ENCODE measurements around the gene SMAD3. TPM values are rescaled to one million over a fixed set of nuclear protein-coding genes. Genes with fewer than 3 reads are reported as not detected.
"Not testable (repeated sequence)": the region's sequence is repeated elsewhere in the genome, so short reads cannot be mapped to it uniquely, and the experiment has no call there.

The SMAD3 gene
- total RNA-seq, 1 donor from 2014 or later: 28.1 TPM

DNA sequence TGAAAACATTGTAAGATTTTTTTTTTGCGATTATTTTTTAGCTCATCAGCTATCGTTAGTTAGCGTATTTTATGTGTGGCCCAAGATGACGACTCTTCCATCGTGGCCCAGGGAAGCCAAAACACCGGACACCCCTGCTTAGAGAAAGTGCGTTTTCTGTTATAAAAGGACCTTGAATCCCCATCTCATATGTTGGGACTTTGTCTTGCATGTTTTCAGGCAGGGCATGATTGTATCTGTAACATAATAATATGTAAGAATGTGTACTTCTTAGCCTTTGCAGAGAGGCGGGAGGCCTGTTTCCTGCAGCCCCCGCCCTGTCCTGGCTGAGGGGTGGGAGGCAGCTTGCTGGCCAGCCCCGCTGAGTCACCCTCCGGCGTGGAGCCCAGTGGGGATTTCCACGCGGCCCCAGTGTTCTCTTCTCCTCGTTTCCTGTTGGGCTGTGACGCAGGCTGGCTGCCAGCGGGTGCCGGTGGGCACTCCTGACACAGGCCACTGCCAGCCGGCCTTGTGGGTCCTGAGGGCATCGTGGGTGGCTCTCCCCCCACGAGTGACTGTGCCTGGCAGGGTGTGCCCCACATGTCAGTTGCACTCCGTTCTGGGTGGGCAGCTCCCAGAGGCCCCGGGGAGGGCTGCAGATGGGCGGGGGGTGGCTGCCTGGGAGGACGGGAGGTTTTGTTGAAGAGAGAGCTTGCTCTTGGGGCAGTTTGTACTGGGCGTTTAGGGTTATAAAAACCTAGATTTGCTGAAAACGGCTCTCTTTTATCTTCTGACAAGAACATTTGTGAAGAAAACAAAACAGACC lies 55.6 kb downstream of the SMAD3 start:
- no peaks in the 10 kb centered on the region for H3K27me3 Mint-ChIP-seq (ENCODE audit: low read depth)
- H3K4me1 Mint-ChIP-seq (ENCODE audit: low read depth): peaks cover 76% of the 10 kb centered on the region
- H3K27ac Mint-ChIP-seq: peak overlapping the region; percentile 94
- peaks cover 18% of the 10 kb centered on the region for H3K36me3 Mint-ChIP-seq (ENCODE audit: low read depth)
- H3K9me3 Mint-ChIP-seq: no peaks in the 10 kb centered on the region
- peak; percentile 77 for DNase-seq (ENCODE audit: low spot score)
- peak overlapping the region; percentile 53 for H3K4me3 Mint-ChIP-seq (ENCODE audit: low read depth)
- intact Hi-C loops (cut with micrococcal nuclease): loop anchor here (1.0 kb wide), 1 partner anchor 19 kb away; no protein-coding TSS in a partner anchor

DNA sequence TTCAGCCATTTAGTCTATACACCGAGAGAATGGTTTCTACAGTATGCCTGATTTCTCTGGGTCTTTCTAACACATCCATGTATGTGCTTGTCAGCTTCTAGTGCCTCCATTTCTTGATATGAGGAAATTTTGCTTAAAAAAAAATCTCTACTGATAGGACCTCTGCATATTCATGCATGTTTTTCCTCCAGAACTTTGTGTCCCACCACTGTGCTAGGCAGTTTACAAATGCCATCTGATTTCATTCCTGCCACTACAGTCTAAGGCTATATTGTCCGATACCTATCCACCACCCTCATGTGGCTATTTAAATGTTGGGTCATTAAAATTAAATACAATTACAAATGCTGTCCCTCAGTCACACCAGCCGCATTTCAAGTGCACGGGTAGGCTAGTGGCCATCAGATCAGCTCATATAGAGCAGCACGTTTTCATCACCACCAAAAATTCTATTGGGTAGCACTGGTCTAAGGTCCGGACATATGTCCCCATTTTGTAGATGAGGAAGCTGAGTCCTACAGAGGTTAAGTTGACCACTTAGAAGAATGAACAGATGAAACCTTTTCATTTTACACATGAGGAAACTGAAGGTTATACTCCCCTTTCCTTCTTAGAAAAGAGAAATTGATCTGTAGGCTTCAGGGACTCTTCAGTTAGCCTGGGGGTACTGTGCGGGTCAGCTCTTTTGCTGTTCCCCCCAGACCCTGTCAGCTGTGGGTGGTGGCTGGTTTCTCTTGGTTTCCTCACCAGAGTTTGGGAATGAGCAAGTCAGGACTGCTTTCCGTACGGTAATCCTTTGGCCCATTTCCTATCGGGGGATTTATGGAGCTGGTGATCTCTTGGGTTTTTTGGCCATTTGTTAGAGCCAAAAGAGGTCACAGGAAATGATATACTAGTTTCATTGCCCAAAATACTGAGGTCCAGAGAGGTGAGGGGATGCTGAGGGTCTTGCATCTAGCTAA lies 56.5 kb downstream of the SMAD3 start:
- intact Hi-C loops (cut with micrococcal nuclease): loop anchor here (1.0 kb wide), 2 partner anchors 12 to 20 kb away; no protein-coding TSS in a partner anchor
- Mint-ChIP-seq H3K36me3 (ENCODE audit: low read depth) (peaks cover 16% of the 10 kb centered on the region), H3K9me3 (no peaks in the 10 kb centered on the region), H3K27ac (peak overlapping the region; percentile 94), H3K4me3 (ENCODE audit: low read depth) (no peak overlapping the region), H3K4me1 (ENCODE audit: low read depth) (peaks cover 70% of the 10 kb centered on the region), H3K27me3 (ENCODE audit: low read depth) (no peaks in the 10 kb centered on the region)
- DNase-seq (ENCODE audit: low spot score): no peak

DNA sequence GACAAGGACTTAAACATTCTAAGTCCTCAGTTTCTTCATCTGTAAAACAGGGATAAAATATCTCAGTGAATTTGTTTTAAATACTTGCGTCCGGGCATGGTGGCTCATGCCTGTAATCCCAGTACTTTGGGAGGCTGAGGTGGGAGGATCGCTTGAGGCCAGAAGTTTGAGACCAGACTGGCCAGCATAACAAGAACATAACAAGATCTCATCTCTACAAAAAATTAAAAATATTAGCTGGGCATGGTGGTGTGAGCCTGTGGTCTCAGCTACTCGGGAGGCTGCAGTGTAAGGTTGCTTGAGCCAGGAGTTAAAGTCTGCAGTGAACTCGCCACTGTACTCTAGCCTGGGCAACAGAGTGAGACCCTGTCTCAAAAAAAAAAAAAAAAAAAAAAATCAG lies 57.4 kb downstream of the SMAD3 start:
- peaks cover 21% of the 10 kb centered on the region for H3K36me3 Mint-ChIP-seq (ENCODE audit: low read depth)
- intact Hi-C loops (cut with micrococcal nuclease): loop anchor here (1.0 kb wide), 1 partner anchor 11 kb away; no protein-coding TSS in a partner anchor
- H3K27ac Mint-ChIP-seq: not testable (repeated sequence)

DNA sequence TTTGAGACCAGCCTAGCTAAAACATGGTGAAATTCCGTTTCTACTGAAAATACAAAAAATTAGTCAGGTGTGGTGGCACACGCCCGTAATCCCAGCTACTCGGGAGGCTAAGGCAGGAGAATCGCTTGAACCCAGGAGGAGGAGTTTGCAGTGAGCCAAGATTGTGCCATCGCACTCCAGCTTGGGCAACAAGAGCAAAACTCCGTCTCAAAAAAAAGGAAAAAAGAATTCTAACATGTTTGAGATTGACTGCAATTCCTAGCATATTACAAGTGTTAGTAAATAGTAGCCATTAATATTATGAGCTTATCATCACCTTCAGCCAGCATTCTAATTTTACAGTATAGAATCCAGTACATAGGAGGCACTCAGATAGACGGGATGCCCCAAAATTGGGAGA lies 57.9 kb downstream of the SMAD3 start:
- H3K27ac Mint-ChIP-seq; H3K27me3 Mint-ChIP-seq (ENCODE audit: low read depth); H3K4me3 Mint-ChIP-seq (ENCODE audit: low read depth); H3K9me3 Mint-ChIP-seq; intact Hi-C loops (cut with micrococcal nuclease); DNase-seq (ENCODE audit: low spot score): not testable (repeated sequence)
- H3K36me3 Mint-ChIP-seq (ENCODE audit: low read depth): peaks cover 26% of the 10 kb centered on the region
- peaks cover 69% of the 10 kb centered on the region for H3K4me1 Mint-ChIP-seq (ENCODE audit: low read depth)

More for the DNA sequence above, 57.4 kb downstream of the SMAD3 start:
- not testable (repeated sequence) for DNase-seq (ENCODE audit: low spot score); H3K9me3 Mint-ChIP-seq; H3K4me3 Mint-ChIP-seq (ENCODE audit: low read depth); H3K27me3 Mint-ChIP-seq (ENCODE audit: low read depth)
- H3K4me1 Mint-ChIP-seq (ENCODE audit: low read depth): peaks cover 69% of the 10 kb centered on the region

DNA sequence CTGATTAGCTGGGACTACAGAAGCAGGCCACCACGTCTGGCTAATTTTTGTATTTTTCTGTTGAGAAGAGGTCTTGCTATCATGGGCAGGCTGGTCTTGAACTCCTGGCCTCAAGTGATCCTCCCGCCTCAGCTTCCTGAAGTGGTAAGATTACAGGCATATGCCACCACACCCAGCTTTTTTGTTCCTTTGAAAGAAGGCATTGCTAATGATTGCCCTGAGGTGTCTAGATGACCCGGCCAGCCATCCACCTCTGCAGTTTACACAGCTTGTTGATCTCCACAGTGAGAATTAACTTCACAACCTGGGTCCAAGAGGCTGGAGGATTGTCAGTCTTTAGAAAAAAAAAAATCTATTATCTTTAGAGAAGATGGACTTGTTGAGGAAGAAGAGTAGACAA lies 58.7 kb downstream of the SMAD3 start:
- H3K36me3 Mint-ChIP-seq (ENCODE audit: low read depth): peaks cover 20% of the 10 kb centered on the region
- no peak for DNase-seq (ENCODE audit: low spot score)
- H3K27me3 Mint-ChIP-seq (ENCODE audit: low read depth): no peaks in the 10 kb centered on the region
- intact Hi-C loops (cut with micrococcal nuclease): no loop called here
- H3K27ac Mint-ChIP-seq: peak overlapping the region; percentile 65
- H3K4me1 Mint-ChIP-seq (ENCODE audit: low read depth): peaks cover 62% of the 10 kb centered on the region
- no peaks in the 10 kb centered on the region for H3K9me3 Mint-ChIP-seq
- no peak overlapping the region for H3K4me3 Mint-ChIP-seq (ENCODE audit: low read depth)

DNA sequence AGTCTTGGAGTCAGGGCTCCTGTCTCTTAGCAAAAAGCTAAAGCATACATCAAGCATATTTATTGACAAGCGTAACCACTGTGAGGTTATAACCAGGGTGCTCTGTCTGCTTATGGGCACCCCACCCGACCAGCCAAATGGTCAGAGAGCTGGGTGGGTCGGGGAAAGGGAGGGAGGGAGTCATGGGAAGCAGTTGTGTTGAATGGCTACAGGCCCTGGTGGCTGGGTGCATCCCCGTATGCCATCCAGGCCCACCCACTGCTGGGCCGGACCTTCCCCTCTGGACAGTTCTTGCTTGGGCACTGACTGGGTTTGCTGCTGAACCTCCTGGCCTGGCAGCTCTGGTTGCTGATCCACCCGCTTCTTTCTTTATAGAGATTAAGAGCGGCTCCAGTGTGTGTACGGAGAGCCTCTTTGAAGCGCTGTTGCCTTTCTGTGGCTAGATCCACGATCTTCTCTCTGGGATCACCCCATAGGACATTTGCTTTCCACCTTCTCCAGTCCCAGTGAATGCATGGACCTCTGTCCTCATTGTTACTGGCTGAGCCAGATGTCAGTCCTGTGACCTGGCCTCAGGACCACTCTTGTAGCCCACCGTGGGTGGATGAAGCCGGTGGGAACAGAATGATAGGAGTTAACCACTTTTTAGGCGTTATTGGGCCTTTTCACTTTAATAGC lies 59.6 kb downstream of the SMAD3 start:
- intact Hi-C loops (cut with micrococcal nuclease): no loop called here
- Mint-ChIP-seq H3K4me1 (ENCODE audit: low read depth) (peaks cover 61% of the 10 kb centered on the region), H3K4me3 (ENCODE audit: low read depth) (no peak overlapping the region), H3K36me3 (ENCODE audit: low read depth) (peaks cover 18% of the 10 kb centered on the region), H3K27ac (peak overlapping the region; percentile 56), H3K9me3 (no peaks in the 10 kb centered on the region), H3K27me3 (ENCODE audit: low read depth) (no peaks in the 10 kb centered on the region)
- DNase-seq (ENCODE audit: low spot score): no peak

DNA sequence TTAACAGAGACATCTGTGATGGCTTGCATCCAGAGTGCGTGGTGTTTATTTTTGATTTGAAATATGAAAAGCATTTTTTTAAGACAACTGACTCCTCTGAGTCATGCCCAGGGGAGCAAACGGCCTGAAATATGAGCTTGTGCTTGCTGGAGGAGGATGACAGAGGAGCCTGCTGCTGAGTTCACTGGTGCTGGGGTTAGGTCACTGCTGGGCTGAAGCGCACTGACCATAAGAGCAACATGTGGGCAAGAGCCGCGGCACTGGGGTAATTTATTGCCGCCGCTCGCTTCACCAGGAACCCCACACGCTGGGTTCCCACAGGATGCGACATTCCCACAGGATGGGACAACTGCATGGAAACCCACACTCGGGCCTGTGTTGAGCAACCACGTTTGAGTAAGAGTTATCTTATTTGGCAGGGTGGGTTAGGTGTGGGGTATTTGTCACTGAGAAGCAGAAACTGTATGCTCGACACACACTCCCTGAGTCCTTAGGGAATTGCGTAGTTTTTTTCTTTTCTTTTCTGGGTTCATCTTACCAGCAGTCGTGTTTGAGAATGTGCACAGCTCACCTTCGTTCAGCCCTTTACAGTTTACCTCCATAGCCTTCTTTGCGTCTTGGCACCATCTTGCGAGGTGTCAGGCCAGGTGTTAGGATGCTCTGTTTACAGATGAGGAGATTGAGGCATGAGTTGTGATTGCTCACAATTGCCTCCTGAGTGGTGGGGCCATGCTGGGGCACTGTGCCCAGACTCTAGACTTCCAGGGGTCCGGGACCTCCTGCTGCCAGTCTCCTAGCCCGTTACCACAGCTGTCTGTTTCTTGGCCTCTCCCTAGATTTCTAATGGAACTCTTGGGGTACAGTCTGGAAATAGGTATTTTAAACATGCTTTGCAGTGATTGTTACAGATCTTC lies 60.4 kb downstream of the SMAD3 start:
- intact Hi-C loops (cut with micrococcal nuclease): no loop called here
- Mint-ChIP-seq H3K4me3 (ENCODE audit: low read depth) (no peak overlapping the region), H3K9me3 (no peaks in the 10 kb centered on the region), H3K27me3 (ENCODE audit: low read depth) (no peaks in the 10 kb centered on the region), H3K4me1 (ENCODE audit: low read depth) (peaks cover 61% of the 10 kb centered on the region), H3K36me3 (ENCODE audit: low read depth) (peaks cover 18% of the 10 kb centered on the region), H3K27ac (no peak overlapping the region)
- no peak for DNase-seq (ENCODE audit: low spot score)

DNA sequence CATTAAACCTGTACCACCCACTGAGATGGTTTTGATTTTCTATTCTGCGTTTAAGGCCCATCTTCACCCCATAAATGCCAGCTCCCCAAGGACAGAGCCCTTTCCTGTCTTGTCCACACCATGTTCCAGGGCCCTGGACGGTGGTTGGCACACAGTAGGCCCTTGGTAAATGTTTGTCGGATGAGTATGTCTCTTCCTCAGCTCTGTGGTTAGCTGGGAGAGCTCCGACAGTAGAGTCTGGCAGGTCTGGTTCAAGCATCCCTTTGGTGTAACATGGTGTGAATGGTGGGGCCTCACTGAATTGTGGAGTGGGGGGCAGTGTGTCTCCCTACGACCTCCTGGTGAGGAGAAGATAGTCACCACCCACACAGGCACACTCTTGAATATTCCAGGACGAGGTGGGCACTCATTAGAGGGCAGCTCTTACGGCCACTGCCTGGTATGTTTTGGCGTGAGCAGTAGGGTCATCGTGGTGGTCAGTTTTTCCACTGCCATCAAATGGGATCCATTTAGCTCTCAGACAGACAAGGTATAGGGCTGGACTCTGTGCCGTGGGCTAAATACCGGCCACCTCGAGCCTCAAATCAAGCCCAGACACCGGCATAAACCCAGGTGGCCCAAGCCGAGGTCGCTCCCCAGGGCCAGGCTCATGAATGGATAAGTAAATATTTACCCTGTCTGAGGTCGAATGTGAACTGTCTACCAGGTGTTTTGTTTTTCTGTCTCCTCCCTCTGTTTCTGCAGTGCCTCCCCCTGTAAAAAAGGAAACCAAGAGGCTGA lies 61.3 kb downstream of the SMAD3 start:
- DNase-seq (ENCODE audit: low spot score): no peak
- H3K9me3 Mint-ChIP-seq: no peaks in the 10 kb centered on the region
- peak overlapping the region; percentile 45 for H3K27ac Mint-ChIP-seq
- H3K27me3 Mint-ChIP-seq (ENCODE audit: low read depth): no peaks in the 10 kb centered on the region
- H3K4me1 Mint-ChIP-seq (ENCODE audit: low read depth): peaks cover 64% of the 10 kb centered on the region
- H3K36me3 Mint-ChIP-seq (ENCODE audit: low read depth): peaks cover 18% of the 10 kb centered on the region
- intact Hi-C loops (cut with micrococcal nuclease): no loop called here
- no peak overlapping the region for H3K4me3 Mint-ChIP-seq (ENCODE audit: low read depth)

DNA sequence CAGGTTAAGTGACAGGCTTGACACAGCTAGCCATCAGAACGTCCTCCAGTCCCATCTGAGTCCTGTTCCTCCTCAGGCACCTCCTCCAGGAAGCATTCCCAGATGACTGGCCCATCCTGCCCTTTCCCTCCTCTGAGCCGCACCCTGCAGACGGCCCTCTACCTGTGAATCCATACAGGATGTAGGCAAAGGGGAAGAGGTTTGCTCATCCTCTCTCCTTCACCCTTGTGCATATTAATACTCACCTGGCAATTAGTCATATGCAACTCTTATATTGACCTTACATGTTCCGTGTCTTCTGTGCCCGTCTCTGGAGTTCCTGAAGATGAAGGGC lies 61.9 kb downstream of the SMAD3 start:
- no peaks in the 10 kb centered on the region for H3K9me3 Mint-ChIP-seq
- no peak for DNase-seq (ENCODE audit: low spot score)
- H3K4me1 Mint-ChIP-seq (ENCODE audit: low read depth): peaks cover 64% of the 10 kb centered on the region
- peaks cover 18% of the 10 kb centered on the region for H3K36me3 Mint-ChIP-seq (ENCODE audit: low read depth)
- H3K27ac Mint-ChIP-seq: peak overlapping the region; percentile 45
- H3K4me3 Mint-ChIP-seq (ENCODE audit: low read depth): no peak overlapping the region
- no peaks in the 10 kb centered on the region for H3K27me3 Mint-ChIP-seq (ENCODE audit: low read depth)
- intact Hi-C loops (cut with micrococcal nuclease): no loop called here

DNA sequence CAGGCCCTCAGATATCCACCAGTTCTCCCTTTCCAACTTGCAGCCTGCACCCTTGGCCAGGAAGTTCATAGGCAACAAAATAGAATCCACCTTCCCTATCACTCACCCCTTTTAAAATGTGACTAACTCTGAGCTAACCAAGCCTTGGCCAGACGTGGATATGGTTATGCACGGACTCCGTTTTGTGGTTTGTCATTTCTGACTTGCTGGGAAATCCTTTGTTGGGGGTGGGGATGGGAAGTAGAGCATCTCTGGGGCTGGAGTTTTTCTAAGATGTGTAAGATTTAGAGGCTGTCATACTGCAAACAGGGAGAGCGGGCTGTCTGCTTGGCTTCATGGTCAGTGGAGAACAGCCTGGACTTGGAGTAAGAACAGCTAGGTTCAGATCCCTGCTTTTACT lies 62.6 kb downstream of the SMAD3 start:
- peaks cover 67% of the 10 kb centered on the region for H3K4me1 Mint-ChIP-seq (ENCODE audit: low read depth)
- no peak for DNase-seq (ENCODE audit: low spot score)
- peaks cover 18% of the 10 kb centered on the region for H3K36me3 Mint-ChIP-seq (ENCODE audit: low read depth)
- no peak overlapping the region for H3K4me3 Mint-ChIP-seq (ENCODE audit: low read depth)
- no peaks in the 10 kb centered on the region for H3K27me3 Mint-ChIP-seq (ENCODE audit: low read depth)
- no peaks in the 10 kb centered on the region for H3K9me3 Mint-ChIP-seq
- intact Hi-C loops (cut with micrococcal nuclease): loop anchor here (2.0 kb wide), 1 partner anchor 27 kb away; no protein-coding TSS in a partner anchor
- peak overlapping the region; percentile 45 for H3K27ac Mint-ChIP-seq

DNA sequence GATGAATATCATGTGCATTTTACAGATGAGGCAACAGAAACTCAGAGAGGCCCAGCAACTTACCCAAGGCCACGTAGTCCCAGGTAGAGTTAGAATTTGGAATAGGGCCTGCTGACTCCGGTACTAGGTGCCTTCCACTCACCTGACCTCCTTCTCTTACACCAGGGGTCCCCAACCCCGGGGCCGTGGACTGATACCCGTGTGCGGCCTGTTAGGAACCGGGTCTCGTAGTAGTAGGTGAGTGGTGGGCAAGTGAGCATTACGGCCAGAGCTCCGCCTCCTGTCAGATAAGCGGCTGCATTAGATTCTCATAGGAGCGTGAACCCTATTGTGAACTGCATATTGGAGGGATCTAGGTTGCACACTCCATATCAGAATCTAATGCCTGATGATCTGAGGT lies 64.8 kb downstream of the SMAD3 start:
- no peak overlapping the region for H3K27ac Mint-ChIP-seq
- H3K4me1 Mint-ChIP-seq (ENCODE audit: low read depth): peaks cover 77% of the 10 kb centered on the region
- intact Hi-C loops (cut with micrococcal nuclease): loop anchor here (5.0 kb wide), 1 partner anchor 63 kb away; the partner anchor contains the start of gene SMAD3
- peaks cover 21% of the 10 kb centered on the region for H3K36me3 Mint-ChIP-seq (ENCODE audit: low read depth)
- no peak overlapping the region for H3K4me3 Mint-ChIP-seq (ENCODE audit: low read depth)
- DNase-seq (ENCODE audit: low spot score): no peak
- no peaks in the 10 kb centered on the region for H3K9me3 Mint-ChIP-seq
- no peaks in the 10 kb centered on the region for H3K27me3 Mint-ChIP-seq (ENCODE audit: low read depth)

Measured in activated T-helper 2 cell treated with anti-CD3 and anti-CD28 coated beads, Interferon-gamma antibody, Interleukin-2, Interleukin-4, amounts not matched to agents 10 μg/mL and 5 μg/mL and 100 μg/mL, durations not matched to agents 14 hours and 24 hours and 36 hours (primary cell).